H1 (cell line): ENCODE results near the gene PLCL1.

Experiments used
- EP300 ChIP-seq, 2 experiments: IDR thresholded peaks; 1 replicate in 1 of 2; 2 replicates in 1 of 2; pipeline ENCODE4 v1.6.1; 2011 to 2012; ENCODE audit warnings: low read depth in 2 of 2, low read length in 2 of 2, mild to moderate bottlenecking in 2 of 2, borderline replicate concordance in 1 of 2, inconsistent platforms in 1 of 2, moderate library complexity in 1 of 2
- TF ChIP-seq, protein P1 (sequence below): IDR thresholded peaks from 2 replicates; pipeline ENCODE4 v1.6.1; 2011; ENCODE audit warnings: low read depth, mild to moderate bottlenecking, low read length; ENCODE audit not compliant: insufficient read depth
- TF ChIP-seq, protein P2 (sequence below), 3 experiments: IDR thresholded peaks; 1 replicate in 2 of 3; 2 replicates in 1 of 3; pipeline versions ENCODE4 v1.5.1 to v1.6.1; 2011; ENCODE audit warnings: low read length in 3 of 3, mild to moderate bottlenecking in 3 of 3, inconsistent platforms in 2 of 3, low read depth in 1 of 3, moderate library complexity in 1 of 3; ENCODE audit not compliant: insufficient read depth in 1 of 3; ENCODE audit errors: control extremely low read depth in 1 of 3

DNA sequence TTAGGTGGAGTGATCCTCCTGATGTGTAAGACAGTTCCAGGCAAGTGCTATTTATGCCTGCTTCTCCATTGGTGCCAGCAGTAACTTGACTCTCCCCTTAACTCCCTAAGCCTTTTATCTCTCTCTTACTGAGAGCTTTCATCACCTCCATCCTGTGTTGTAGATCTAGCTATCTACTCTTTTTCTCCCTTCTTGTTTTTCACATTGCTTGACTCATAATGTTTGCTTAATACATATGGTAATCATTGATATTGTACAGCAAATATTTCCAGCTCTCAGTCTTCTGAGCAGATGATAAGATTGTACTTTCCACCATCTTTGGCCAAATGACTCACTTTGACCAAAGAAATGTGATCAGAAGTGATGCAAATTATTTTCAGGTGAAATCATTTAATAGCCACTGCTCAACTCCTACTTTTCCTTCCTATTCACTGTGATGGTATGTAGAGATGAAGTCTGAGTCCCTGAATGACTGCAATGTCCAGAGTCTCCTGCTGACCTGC lies 165.0 kb downstream of the PLCL1 start:
- TF ChIP-seq, protein P1, sequence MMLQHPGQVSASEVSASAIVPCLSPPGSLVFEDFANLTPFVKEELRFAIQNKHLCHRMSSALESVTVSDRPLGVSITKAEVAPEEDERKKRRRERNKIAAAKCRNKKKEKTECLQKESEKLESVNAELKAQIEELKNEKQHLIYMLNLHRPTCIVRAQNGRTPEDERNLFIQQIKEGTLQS = no peak
- TF ChIP-seq, protein P2, sequence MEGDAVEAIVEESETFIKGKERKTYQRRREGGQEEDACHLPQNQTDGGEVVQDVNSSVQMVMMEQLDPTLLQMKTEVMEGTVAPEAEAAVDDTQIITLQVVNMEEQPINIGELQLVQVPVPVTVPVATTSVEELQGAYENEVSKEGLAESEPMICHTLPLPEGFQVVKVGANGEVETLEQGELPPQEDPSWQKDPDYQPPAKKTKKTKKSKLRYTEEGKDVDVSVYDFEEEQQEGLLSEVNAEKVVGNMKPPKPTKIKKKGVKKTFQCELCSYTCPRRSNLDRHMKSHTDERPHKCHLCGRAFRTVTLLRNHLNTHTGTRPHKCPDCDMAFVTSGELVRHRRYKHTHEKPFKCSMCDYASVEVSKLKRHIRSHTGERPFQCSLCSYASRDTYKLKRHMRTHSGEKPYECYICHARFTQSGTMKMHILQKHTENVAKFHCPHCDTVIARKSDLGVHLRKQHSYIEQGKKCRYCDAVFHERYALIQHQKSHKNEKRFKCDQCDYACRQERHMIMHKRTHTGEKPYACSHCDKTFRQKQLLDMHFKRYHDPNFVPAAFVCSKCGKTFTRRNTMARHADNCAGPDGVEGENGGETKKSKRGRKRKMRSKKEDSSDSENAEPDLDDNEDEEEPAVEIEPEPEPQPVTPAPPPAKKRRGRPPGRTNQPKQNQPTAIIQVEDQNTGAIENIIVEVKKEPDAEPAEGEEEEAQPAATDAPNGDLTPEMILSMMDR (IDR thresholded peaks at IDR 0.05; ENCODE audit: control extremely low read depth in 1 of 3, insufficient read depth in 1 of 3, low read depth in 1 of 3, low read length in 3 of 3) = no peak
- no peak for TF ChIP-seq EP300 (IDR thresholded peaks at IDR 0.05; ENCODE audit: borderline replicate concordance in 1 of 2, low read depth in 2 of 2, low read length in 2 of 2)
